HS-5 (cell line): ENCODE data around the gene CERS6.
"Not testable (repeated sequence)": the region's sequence is repeated elsewhere in the genome, so short reads cannot be mapped to it uniquely, and the experiment has no call there.

Source experiments
- DNase-seq: peaks from one replicate; pipeline ENCODE4 v3.0.0-alpha.2; 2012; ENCODE audit warnings: low read depth

CERS6 gene

GRCh38 chr2:168501466-168502065, 45.5 kb downstream of the CERS6 start:
- DNase-seq = no peak

- DNase-seq = not testable (repeated sequence)
These were observed 46.8 kb downstream of the CERS6 start for GRCh38 chr2:168502852-168503251.

GRCh38 chr2:168503901-168504300, 47.8 kb downstream of the CERS6 start:
- no peak for DNase-seq

GRCh38 chr2:168504323-168504722, 48.3 kb downstream of the CERS6 start:
- DNase-seq = no peak

- no peak for DNase-seq
These were observed 54.2 kb downstream of the CERS6 start for GRCh38 chr2:168510125-168510756.

- no peak for DNase-seq
These were observed 58.6 kb downstream of the CERS6 start for GRCh38 chr2:168514692-168515091.

GRCh38 chr2:168515502-168515901, 59.4 kb downstream of the CERS6 start:
- DNase-seq = peak; percentile 72

- no peak for DNase-seq
These were observed 61.7 kb downstream of the CERS6 start for GRCh38 chr2:168517816-168518215.

- no peak for DNase-seq
These were observed 62.5 kb downstream of the CERS6 start for GRCh38 chr2:168518555-168519066.

GRCh38 chr2:168519534-168520308, 63.6 kb downstream of the CERS6 start:
- DNase-seq = no peak

GRCh38 chr2:168521053-168521741, 65.1 kb downstream of the CERS6 start:
- DNase-seq = no peak

GRCh38 chr2:168522446-168522845, 66.4 kb downstream of the CERS6 start:
- no peak for DNase-seq

GRCh38 chr2:168524005-168524404, 67.9 kb downstream of the CERS6 start:
- no peak for DNase-seq

GRCh38 chr2:168525020-168525419, 68.9 kb downstream of the CERS6 start:
- DNase-seq = no peak

- no peak for DNase-seq
These were observed 69.8 kb downstream of the CERS6 start for GRCh38 chr2:168525716-168526446.

- no peak for DNase-seq
These were observed 70.6 kb downstream of the CERS6 start for GRCh38 chr2:168526641-168527040.

- DNase-seq = no peak
These were observed 71.9 kb downstream of the CERS6 start for GRCh38 chr2:168528016-168528415.

- no peak for DNase-seq
These were observed 72.4 kb downstream of the CERS6 start for GRCh38 chr2:168528469-168528868.

GRCh38 chr2:168529054-168529833, 73.2 kb downstream of the CERS6 start:
- DNase-seq = no peak

- no peak for DNase-seq
These were observed 74.0 kb downstream of the CERS6 start for GRCh38 chr2:168529900-168530561.
